IMR-90 (cell line): Measurements from ENCODE around the gene GPR176. TPM values are rescaled to one million over a fixed set of nuclear protein-coding genes. Genes with fewer than 3 reads are reported as not detected.
A peak's percentile ranks its signal among the peaks of the same experiment; 100 is the strongest.

Experiments
- ATAC-seq: fragments of 200-7000 bp; cut with Tn5 transposase; 2 replicates; pipeline ENCODE4 v1.9.1; 2020; ENCODE audit warnings: low read depth, mild to moderate bottlenecking, moderate library complexity
- BruUV-seq: library from RNA; stranded (reverse); fragments of 400-500 nt; replicated peaks from 2 replicates; lab custom pipeline; 2021; lab: Mats Ljungman, UMichigan
- CTCF ChIA-PET: fragments of 300-600 bp; formaldehyde crosslinking; extraction: SDS; loops from one replicate; lab custom pipeline; 2021; ENCODE audit warnings: antibody characterized with exemption; lab: Yijun Ruan, JAX
- POLR2A ChIA-PET: fragments of 300-600 bp; sonication (Branson Sonifier 250); formaldehyde crosslinking; loops from one replicate; lab custom pipeline; 2022; ENCODE audit warnings: antibody characterized with exemption; ENCODE audit not compliant: unreplicated experiment; lab: Charles Lee
- DNase-seq: peaks from one replicate; pipeline ENCODE4 v3.0.0; 2013
- H2AFZ ChIP-seq: replicated peaks from 2 replicates; pipeline ENCODE3; 2013; ENCODE audit warnings: low read length, mild to moderate bottlenecking; ENCODE audit not compliant: poor library complexity
- H2AK5ac ChIP-seq: 2 replicates; pipeline ENCODE4 v1.6.1; 2013; ENCODE audit warnings: low read depth, low read length, inconsistent platforms
- H2AK9ac ChIP-seq: replicated peaks from 2 replicates; pipeline ENCODE3; 2013; ENCODE audit warnings: mild to moderate bottlenecking, low read depth, low read length, moderate library complexity; ENCODE audit not compliant: poor library complexity
- H2BK120ac ChIP-seq: 2 replicates; pipeline ENCODE4 v1.6.1; 2013; ENCODE audit warnings: low read depth, low read length, inconsistent platforms
- H2BK15ac ChIP-seq: 3 replicates; pipeline ENCODE4 v1.6.1; 2013; ENCODE audit warnings: low read depth, low read length, inconsistent platforms
- H2BK20ac ChIP-seq: 2 replicates; pipeline ENCODE4 v1.6.1; 2013; ENCODE audit warnings: low read depth, mild to moderate bottlenecking, inconsistent platforms, low read length, moderate library complexity
- H2BK5ac ChIP-seq: 2 replicates; pipeline ENCODE4 v1.6.1; 2013; ENCODE audit warnings: mild to moderate bottlenecking, low read depth, low read length, inconsistent platforms; ENCODE audit not compliant: poor library complexity, severe bottlenecking
- H3K14ac ChIP-seq: replicated peaks from 2 replicates; pipeline ENCODE4 v1.6.1; 2013; ENCODE audit warnings: low read depth, low read length, inconsistent platforms
- H3K18ac ChIP-seq: 2 replicates; pipeline ENCODE4 v1.6.1; 2013; ENCODE audit warnings: low read depth, low read length, control low read depth
- H3K23ac ChIP-seq: 2 replicates; pipeline ENCODE4 v1.6.1; 2013; ENCODE audit warnings: low read depth, low read length, inconsistent platforms
- H3K27ac ChIP-seq: 2 replicates; pipeline ENCODE4 v1.5.1; 2013; ENCODE audit warnings: mild to moderate bottlenecking, control low read depth, low read length; ENCODE audit not compliant: insufficient read depth
- H3K27me3 ChIP-seq: 2 replicates; pipeline ENCODE4 v1.6.1; 2013; ENCODE audit warnings: low read length; ENCODE audit not compliant: control insufficient read depth, insufficient read depth
- H3K36me3 ChIP-seq: 2 replicates; pipeline ENCODE4 v1.6.1; 2013; ENCODE audit warnings: low read length, mixed read lengths; ENCODE audit not compliant: control insufficient read depth, insufficient read depth
- H3K4ac ChIP-seq: 2 replicates; pipeline ENCODE4 v1.6.1; 2013; ENCODE audit warnings: low read depth, low read length, inconsistent platforms
- H3K4me1 ChIP-seq: 2 replicates; pipeline ENCODE4 v1.6.1; 2013; ENCODE audit warnings: low read length, mixed read lengths; ENCODE audit not compliant: control insufficient read depth, insufficient read depth
- H3K4me2 ChIP-seq: 2 replicates; pipeline ENCODE4 v1.6.1; 2013; ENCODE audit warnings: low read depth, mild to moderate bottlenecking, control low read depth, low read length, moderate library complexity
- H3K4me3 ChIP-seq: 2 replicates; pipeline ENCODE4 v1.5.1; 2013; ENCODE audit warnings: low read depth, mild to moderate bottlenecking, control low read depth, low read length, moderate library complexity; ENCODE audit not compliant: insufficient read depth
- H3K56ac ChIP-seq: 2 replicates; pipeline ENCODE4 v1.6.1; 2013; ENCODE audit warnings: low read length, inconsistent platforms; ENCODE audit not compliant: insufficient read depth; ENCODE audit errors: extremely low read depth
- H3K79me1 ChIP-seq, 2 experiments: 2 replicates each; pipeline ENCODE4 v1.6.1; 2013; ENCODE audit warnings: low read length in 2 of 2, inconsistent platforms in 1 of 2, low read depth in 1 of 2
- H3K9ac ChIP-seq: 2 replicates; pipeline ENCODE4 v1.6.1; 2013; ENCODE audit warnings: low read depth, low read length, control low read depth
- H3K9me1 ChIP-seq: 2 replicates; pipeline ENCODE4 v1.6.1; 2013; ENCODE audit warnings: low read length, inconsistent platforms; ENCODE audit not compliant: insufficient read depth
- H3K9me3 ChIP-seq: 2 replicates; pipeline ENCODE4 v1.6.1; 2013; ENCODE audit warnings: low read length; ENCODE audit not compliant: control insufficient read depth, insufficient read depth
- H4K20me1 ChIP-seq: 2 replicates; pipeline ENCODE4 v1.6.1; 2013; ENCODE audit warnings: low read length, inconsistent platforms; ENCODE audit not compliant: insufficient read depth
- H4K5ac ChIP-seq: 2 replicates; pipeline ENCODE4 v1.6.1; 2013; ENCODE audit warnings: mild to moderate bottlenecking, low read depth, low read length, control low read depth
- H4K8ac ChIP-seq, 2 experiments: 2 replicates each; pipeline ENCODE4 v1.6.1; 2013; ENCODE audit warnings: low read depth in 2 of 2, low read length in 2 of 2, control low read depth in 1 of 2, inconsistent platforms in 1 of 2
- H4K91ac ChIP-seq: 2 replicates; pipeline ENCODE4 v1.6.1; 2013; ENCODE audit warnings: low read depth, low read length, inconsistent platforms; ENCODE audit not compliant: insufficient read depth
- BHLHE40 ChIP-seq: fragments of 150-350 bp; IDR thresholded peaks from 2 replicates; pipeline ENCODE4 v1.6.1; 2016; ENCODE audit warnings: mild to moderate bottlenecking, low read depth, low read length
- FOS ChIP-seq: fragments of 150-350 bp; IDR thresholded peaks from 2 replicates; pipeline ENCODE4 v1.6.1; 2016; ENCODE audit warnings: low read depth, low read length
- RAD21 ChIP-seq: IDR thresholded peaks from 2 replicates; pipeline ENCODE4 v1.6.1; 2012; ENCODE audit warnings: low read length, improper control_type of control experiment
- RCOR1 ChIP-seq: IDR thresholded peaks from 2 replicates; pipeline ENCODE4 v1.6.1; 2012; ENCODE audit warnings: mild to moderate bottlenecking, low read length, improper control_type of control experiment; ENCODE audit not compliant: insufficient replicate concordance
- RFX5 ChIP-seq: IDR thresholded peaks from 2 replicates; pipeline ENCODE4 v1.8.0; 2012; ENCODE audit warnings: low read depth, mild to moderate bottlenecking, low read length, moderate library complexity
- WGBS, 2 experiments: methylation state at CpG; one replicate each; pipeline versions ENCODE4 v1.1.5 to v1.1.7; 2013; ENCODE audit warnings: missing lambda C conversion rate in 2 of 2; ENCODE audit not compliant: insufficient read length in 1 of 2; ENCODE audit errors: extremely low coverage in 2 of 2; 5-methylcytosine and 5-hydroxymethylcytosine counted together
- dilution Hi-C: fragments of 300-500 bp; cut with HindIII; formaldehyde crosslinking; loops from one replicate; pipeline ENCODE4 v1.14.3; 2018; ENCODE audit warnings: low sequenced_read_pairs; ENCODE audit not compliant: unreplicated experiment
- in situ Hi-C: fragments of 300-500 bp; cut with MboI; formaldehyde crosslinking; loops from 3 replicates; pipeline ENCODE4 v1.14.3; 2019; ENCODE audit warnings: low sequenced_read_pairs, inconsistent platforms, mixed read lengths
- intact Hi-C: fragments of 100-400 bp; cut with micrococcal nuclease; formaldehyde crosslinking; loops from 2 replicates; pipeline ENCODE4 v1.10.0; 2022
- polyA plus RNA-seq, 3 experiments: library from polyadenylated mRNA; depleted of rRNA; stranded (reverse); fragments of >200 nt; gene quantifications; 2 replicates each; pipeline ENCODE4 v1.2.3, GENCODE V29; 2012; ENCODE audit warnings: low replicate concordance in 1 of 3
- total RNA-seq: library from RNA; depleted of rRNA; stranded (reverse); fragments of >200 nt; gene quantifications from 2 replicates; pipeline ENCODE4 v1.2.3, GENCODE V29; 2012
- TF ChIP-seq, protein P1 (sequence below): fragments of 150-350 bp; IDR thresholded peaks from 2 replicates; pipeline ENCODE4 v1.6.1; 2017; ENCODE audit warnings: mild to moderate bottlenecking, antibody characterized with exemption, low read length, low read depth
- TF ChIP-seq, protein P2 (sequence below): conservative IDR thresholded peaks from 2 replicates; pipeline ENCODE4 v1.5.1; 2012; ENCODE audit warnings: mild to moderate bottlenecking, low read depth, low read length, improper control_type of control experiment

Gene GPR176
- total and polyA plus RNA-seq, 2 of the 4 experiments (the other 2 are of a cell fraction) = 114 to 246 TPM

- Histone ChIP-seq H3K14ac (0 out of 2 replicates have a peak overlapping the region, but pooled peaks have one; percentile 21), H2AFZ (no peak overlapping the region), H3K18ac (peak overlapping the region; percentile 93; the same call in 1 of the 2 replicates), H3K9me1 (peaks cover 7% of the 10 kb centered on the region), H2AK9ac (no peak overlapping the region), H2BK5ac (peak overlapping the region; percentile 79), H4K20me1 (peaks cover 4% of the 10 kb centered on the region; the same call in 1 of the 2 replicates), H4K91ac (no peak overlapping the region), H4K5ac (no peak overlapping the region), H3K79me1 (peaks cover 13 to 63% of the 10 kb centered on the region in 2 experiments), H2AK5ac (no peak overlapping the region; the same call in 1 of the 2 replicates), H3K9me3 (no peaks in the 10 kb centered on the region), H3K9ac (no peak overlapping the region; the same call in 1 of the 2 replicates), H3K27me3 (no peaks in the 10 kb centered on the region), H2BK15ac (no peak overlapping the region), H3K4me1 (peaks cover 27% of the 10 kb centered on the region), H2BK120ac (no peak overlapping the region), H3K4ac (peak overlapping the region; percentile 87; the same call in 1 of the 2 replicates), H3K27ac (peak overlapping the region; percentile 85; the same call in 1 of the 2 replicates), H3K56ac (no peak overlapping the region), H2BK20ac (no peak overlapping the region), H4K8ac (0 out of 4 replicates have a peak overlapping the region, but pooled peaks of 1 of the 2 experiments have one; percentile 72), H3K36me3 (no peaks in the 10 kb centered on the region), H3K4me2 (peak overlapping the region; percentile 4; the same call in 1 of the 2 replicates), H3K23ac (no peak overlapping the region), H3K4me3 (no peak overlapping the region)
- ATAC-seq (no peak), DNase-seq (no peak)
- dilution Hi-C loops (no loop called here), in situ Hi-C loops (loop anchor here (10.0 kb wide), 1 partner anchor 167 kb away; no protein-coding TSS in a partner anchor), intact Hi-C loops (loop anchor here (2.0 to 10.0 kb wide), 5 partner anchors 170 to 1083 kb away; partner anchors contain the start of gene BMF)
- TF ChIP-seq, protein P1, sequence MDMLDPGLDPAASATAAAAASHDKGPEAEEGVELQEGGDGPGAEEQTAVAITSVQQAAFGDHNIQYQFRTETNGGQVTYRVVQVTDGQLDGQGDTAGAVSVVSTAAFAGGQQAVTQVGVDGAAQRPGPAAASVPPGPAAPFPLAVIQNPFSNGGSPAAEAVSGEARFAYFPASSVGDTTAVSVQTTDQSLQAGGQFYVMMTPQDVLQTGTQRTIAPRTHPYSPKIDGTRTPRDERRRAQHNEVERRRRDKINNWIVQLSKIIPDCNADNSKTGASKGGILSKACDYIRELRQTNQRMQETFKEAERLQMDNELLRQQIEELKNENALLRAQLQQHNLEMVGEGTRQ = no peak
- TF ChIP-seq RAD21 (no peak), BHLHE40 (no peak), FOS (no peak), RCOR1 (no peak), RFX5 (no peak)
- TF ChIP-seq, protein P2, sequence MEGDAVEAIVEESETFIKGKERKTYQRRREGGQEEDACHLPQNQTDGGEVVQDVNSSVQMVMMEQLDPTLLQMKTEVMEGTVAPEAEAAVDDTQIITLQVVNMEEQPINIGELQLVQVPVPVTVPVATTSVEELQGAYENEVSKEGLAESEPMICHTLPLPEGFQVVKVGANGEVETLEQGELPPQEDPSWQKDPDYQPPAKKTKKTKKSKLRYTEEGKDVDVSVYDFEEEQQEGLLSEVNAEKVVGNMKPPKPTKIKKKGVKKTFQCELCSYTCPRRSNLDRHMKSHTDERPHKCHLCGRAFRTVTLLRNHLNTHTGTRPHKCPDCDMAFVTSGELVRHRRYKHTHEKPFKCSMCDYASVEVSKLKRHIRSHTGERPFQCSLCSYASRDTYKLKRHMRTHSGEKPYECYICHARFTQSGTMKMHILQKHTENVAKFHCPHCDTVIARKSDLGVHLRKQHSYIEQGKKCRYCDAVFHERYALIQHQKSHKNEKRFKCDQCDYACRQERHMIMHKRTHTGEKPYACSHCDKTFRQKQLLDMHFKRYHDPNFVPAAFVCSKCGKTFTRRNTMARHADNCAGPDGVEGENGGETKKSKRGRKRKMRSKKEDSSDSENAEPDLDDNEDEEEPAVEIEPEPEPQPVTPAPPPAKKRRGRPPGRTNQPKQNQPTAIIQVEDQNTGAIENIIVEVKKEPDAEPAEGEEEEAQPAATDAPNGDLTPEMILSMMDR = no peak
- no TSS peak for BruUV-seq
- CTCF ChIA-PET = interaction anchor here (0.6 to 2.6 kb wide), 9 partner anchors 15 to 666 kb away, joined by 3 to 9 read pairs (median 5); no protein-coding TSS in a partner anchor
- POLR2A ChIA-PET = no interaction called here
- WGBS, 2 experiments = no CpG with 5 or more reads among the region's 1 CpG
Observed at GRCh38 chr15:39787479-39787878, 132.6 kb downstream of the GPR176 start.
